Parathyroid adenoma (tissue), 2 donors: ENCODE results near the gene PANX2.

ENCODE experiments used
- H2AFZ ChIP-seq: fragments of 300-600 bp; sonication (generic); one replicate; pipeline ENCODE4 v1.7.0; 2017; ENCODE audit warnings: antibody characterized with exemption, mild to moderate bottlenecking
- H3K27ac ChIP-seq: fragments of 300-600 bp; sonication (generic); one replicate; pipeline ENCODE4 v1.7.0; 2017
- H3K27me3 ChIP-seq: fragments of 300-600 bp; sonication (generic); one replicate; pipeline ENCODE4 v1.7.0; 2017; ENCODE audit warnings: low read length; ENCODE audit not compliant: control insufficient read depth, insufficient read depth
- H3K36me3 ChIP-seq: fragments of 300-600 bp; sonication (generic); one replicate; pipeline ENCODE4 v1.7.0; 2017; ENCODE audit warnings: low read length; ENCODE audit not compliant: control insufficient read depth, insufficient read depth
- H3K4me1 ChIP-seq: fragments of 300-600 bp; sonication (generic); one replicate; pipeline ENCODE4 v1.7.0; 2017; ENCODE audit warnings: control low read depth
- H3K4me2 ChIP-seq: fragments of 300-600 bp; sonication (generic); one replicate; pipeline ENCODE4 v1.7.0; 2017; ENCODE audit warnings: low read length
- H3K4me3 ChIP-seq: fragments of 300-600 bp; sonication (generic); one replicate; pipeline ENCODE4 v1.7.0; 2017; ENCODE audit warnings: low read depth, low read length
- H3K79me2 ChIP-seq: fragments of 300-600 bp; sonication (generic); one replicate; pipeline ENCODE4 v1.7.0; 2017; ENCODE audit warnings: control low read depth
- H3K9ac ChIP-seq: fragments of 300-600 bp; sonication (generic); one replicate; pipeline ENCODE4 v1.7.0; 2017; ENCODE audit warnings: mild to moderate bottlenecking
- H3K9me3 ChIP-seq: fragments of 300-600 bp; sonication (generic); one replicate; pipeline ENCODE4 v1.7.0; 2017; ENCODE audit warnings: low read length; ENCODE audit not compliant: control insufficient read depth
- CTCF ChIP-seq: fragments of 300-600 bp; sonication (generic); IDR thresholded peaks from one replicate; pipeline ENCODE4 v1.7.0; 2017; ENCODE audit warnings: antibody characterized with exemption, mild to moderate bottlenecking
- donor health status: primary hyperparathyroidism.

Gene PANX2

GRCh38 chr22:50174382-50175190 is 4.1 kb downstream of the PANX2 start:
- Histone ChIP-seq H3K27me3 (no peaks in the 10 kb centered on the region), H3K79me2 (no peaks in the 10 kb centered on the region), H3K4me1 (no peaks in the 10 kb centered on the region), H3K27ac (no peak overlapping the region), H2AFZ (no peak overlapping the region), H3K9ac (no peak overlapping the region), H3K9me3 (no peaks in the 10 kb centered on the region), H3K36me3 (no peaks in the 10 kb centered on the region), H3K4me3 (no peak overlapping the region), H3K4me2 (no peak overlapping the region)
- no peak for TF ChIP-seq CTCF

- H3K27me3 ChIP-seq = no peaks in the 10 kb centered on the region
- TF ChIP-seq CTCF = no peak
- H3K4me3 ChIP-seq = no peak overlapping the region
- H3K4me2 ChIP-seq = no peak overlapping the region
- no peak overlapping the region for H2AFZ ChIP-seq
- no peaks in the 10 kb centered on the region for H3K36me3 ChIP-seq
- H3K79me2 ChIP-seq = no peaks in the 10 kb centered on the region
- H3K9ac ChIP-seq = no peak overlapping the region
- H3K9me3 ChIP-seq = no peaks in the 10 kb centered on the region
- no peaks in the 10 kb centered on the region for H3K4me1 ChIP-seq
- H3K27ac ChIP-seq = no peak overlapping the region
These were observed 4.6 kb downstream of the PANX2 start for GRCh38 chr22:50175191-50175461.

GRCh38 chr22:50175921-50176849 is 5.7 kb downstream of the PANX2 start:
- no peak for TF ChIP-seq CTCF
- Histone ChIP-seq H2AFZ (no peak overlapping the region), H3K4me2 (no peak overlapping the region), H3K9me3 (no peaks in the 10 kb centered on the region), H3K27me3 (no peaks in the 10 kb centered on the region), H3K9ac (no peak overlapping the region), H3K36me3 (no peaks in the 10 kb centered on the region), H3K4me1 (no peaks in the 10 kb centered on the region), H3K4me3 (no peak overlapping the region), H3K27ac (no peak overlapping the region), H3K79me2 (no peaks in the 10 kb centered on the region)

- Histone ChIP-seq H3K27me3 (no peaks in the 10 kb centered on the region), H3K9me3 (no peaks in the 10 kb centered on the region), H3K4me3 (no peak overlapping the region), H3K4me1 (no peaks in the 10 kb centered on the region), H3K4me2 (no peak overlapping the region), H3K79me2 (no peaks in the 10 kb centered on the region), H2AFZ (no peak overlapping the region), H3K36me3 (no peaks in the 10 kb centered on the region), H3K27ac (no peak overlapping the region), H3K9ac (no peak overlapping the region)
- TF ChIP-seq CTCF = no peak
These were observed 6.5 kb downstream of the PANX2 start for GRCh38 chr22:50176850-50177536.
